ENCODE measurements around the gene GALNT17. TPM values are rescaled to one million over a fixed set of nuclear protein-coding genes. Genes with fewer than 3 reads are reported as not detected.
A peak's percentile ranks its signal among the peaks of the same experiment; 100 is the strongest.

Gene GALNT17
- total RNA-seq, 1 donor from 2014 or later = 57.9 TPM

DNA sequence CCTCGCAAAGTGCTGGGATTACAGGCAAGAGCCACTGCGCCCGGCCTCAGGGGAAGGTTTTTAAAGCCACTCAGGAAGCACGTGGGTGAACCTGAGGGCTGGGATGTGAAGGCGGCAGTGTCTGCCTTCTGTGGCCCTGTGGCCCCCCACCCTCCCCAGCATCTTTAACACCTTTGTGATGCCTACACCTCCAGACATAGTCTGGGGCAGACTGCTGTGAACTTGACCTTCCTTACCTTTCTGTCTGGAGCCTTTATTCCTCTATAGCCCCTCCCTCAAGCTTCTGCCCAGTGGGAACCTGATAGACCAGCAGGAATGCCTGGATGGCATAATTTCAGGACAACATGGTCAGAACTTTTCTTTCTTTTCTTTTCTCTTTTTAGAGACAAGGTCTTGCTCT, 550.2 kb downstream of the GALNT17 start:
- intact Hi-C loops (cut with micrococcal nuclease) = no loop called here
- ATAC-seq = no peak

DNA sequence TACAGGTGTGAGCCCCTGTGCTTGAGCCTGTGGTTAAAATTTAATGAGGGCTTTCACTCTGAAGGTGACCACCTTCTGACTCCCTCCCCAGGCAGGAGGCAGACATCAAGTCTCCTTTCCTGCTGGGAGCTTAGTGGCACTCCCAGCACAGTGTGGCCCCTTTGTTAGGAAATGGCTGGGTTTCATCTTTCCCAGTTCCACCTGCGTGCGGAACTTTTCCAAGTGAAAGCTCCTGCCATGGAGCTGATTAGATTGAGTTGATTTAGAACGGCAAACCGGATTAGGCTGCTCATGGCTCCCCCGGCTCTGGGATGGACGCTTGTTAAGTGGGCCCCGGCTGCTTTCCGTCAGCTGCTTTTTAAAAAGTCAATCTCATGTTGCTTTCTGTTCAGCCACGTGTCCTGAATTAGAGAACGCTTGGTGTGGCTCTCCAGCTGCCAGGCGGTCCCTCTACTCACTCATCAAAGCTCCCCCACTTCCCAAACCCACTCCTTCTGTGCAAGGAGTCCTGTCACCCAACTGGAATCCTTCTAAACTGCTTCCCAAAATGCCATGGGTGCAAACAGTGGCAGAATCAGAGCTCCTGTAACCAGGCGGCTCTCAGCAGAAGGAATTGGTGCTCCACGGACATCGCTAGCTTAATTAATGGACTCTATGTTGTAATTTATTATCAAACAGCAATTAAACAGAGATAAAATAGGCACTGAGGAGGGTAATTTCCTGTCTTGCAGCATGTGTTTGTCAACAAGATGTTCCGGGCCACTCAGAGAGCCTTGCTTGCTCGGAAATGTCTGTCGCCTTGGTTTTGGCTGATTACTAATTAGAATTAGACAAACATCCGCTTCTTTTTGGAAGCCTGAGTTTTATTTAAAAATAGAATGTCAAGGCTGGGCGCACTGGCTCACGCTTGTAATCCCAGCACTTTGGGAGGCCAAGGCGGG, 551.2 kb downstream of the GALNT17 start:
- ATAC-seq (no peak), DNase-seq (no peak)
- intact Hi-C loops (cut with micrococcal nuclease) = no loop called here

More for the DNA sequence above, 550.2 kb downstream of the GALNT17 start:
- DNase-seq = no peak

DNA sequence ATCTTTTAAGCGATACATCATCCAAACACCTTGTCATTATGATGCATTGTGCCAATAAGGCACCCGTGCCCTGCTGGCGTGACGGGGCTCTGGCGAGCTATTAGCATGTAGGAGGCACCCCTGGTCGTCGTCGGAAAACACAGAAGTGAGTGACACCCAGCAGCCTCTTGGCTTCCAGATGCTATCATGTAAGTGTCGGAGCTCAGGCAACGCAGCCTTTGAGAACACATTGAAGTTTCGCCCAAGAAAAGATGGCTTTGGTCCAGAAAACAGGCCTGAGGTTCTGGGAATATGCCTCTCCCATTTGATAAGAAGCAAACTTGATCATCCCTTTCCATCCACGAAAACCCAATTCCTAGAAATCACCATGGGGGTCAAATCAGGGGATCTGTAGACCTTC, 555.3 kb downstream of the GALNT17 start:
- DNase-seq (no peak), ATAC-seq (no peak)
- intact Hi-C loops (cut with micrococcal nuclease) = no loop called here

- DNase-seq (no peak), ATAC-seq (no peak)
- intact Hi-C loops (cut with micrococcal nuclease) = no loop called here
Measured at GRCh38 chr7:71687831-71688599, 556.1 kb downstream of the GALNT17 start.

- no peak for DNase-seq
- ATAC-seq = no peak
- intact Hi-C loops (cut with micrococcal nuclease) = no loop called here
Measured at GRCh38 chr7:71691538-71691937, 559.6 kb downstream of the GALNT17 start.

DNA sequence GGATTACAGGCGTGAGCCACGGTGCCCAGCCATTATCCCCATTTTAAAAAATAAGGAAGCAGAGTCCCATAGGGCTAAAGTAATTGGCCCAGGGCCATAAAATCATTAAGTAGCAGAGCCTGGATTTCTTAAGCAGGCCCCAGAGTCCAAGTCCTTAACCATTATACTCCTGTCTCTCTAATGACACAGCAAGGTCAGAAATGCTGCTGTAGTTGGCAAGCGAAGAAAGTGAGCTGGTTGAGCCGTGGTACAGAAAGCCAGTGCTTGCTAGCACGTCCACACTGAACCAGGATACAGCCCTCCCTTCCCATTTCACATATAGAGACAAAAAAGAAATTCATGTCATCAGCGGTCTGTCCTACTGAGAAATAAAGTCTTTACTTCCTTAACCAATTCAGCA, 562.7 kb downstream of the GALNT17 start:
- DNase-seq (no peak), ATAC-seq (peak; percentile 89)
- intact Hi-C loops (cut with micrococcal nuclease) = no loop called here

DNA sequence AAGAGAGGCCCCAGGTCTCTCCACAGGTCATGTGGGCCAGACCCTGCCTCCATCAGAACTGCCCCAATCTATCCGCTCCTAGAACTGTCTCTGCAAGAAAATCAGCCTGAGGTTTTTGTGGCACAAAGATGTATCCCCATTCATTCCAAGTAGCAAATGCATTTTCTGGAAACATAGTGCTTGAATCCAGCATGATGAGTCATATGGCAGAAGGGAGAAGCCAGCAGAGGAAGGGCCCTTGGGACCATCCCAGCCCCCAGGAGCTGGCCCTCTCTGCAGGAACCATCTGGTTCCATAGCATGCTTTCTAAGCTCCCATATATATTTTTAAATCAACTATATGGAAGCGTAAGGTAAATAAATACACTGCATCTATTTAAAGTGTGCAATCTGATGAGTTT, 563.2 kb downstream of the GALNT17 start:
- ATAC-seq (no peak), DNase-seq (no peak)
- intact Hi-C loops (cut with micrococcal nuclease) = no loop called here

DNA sequence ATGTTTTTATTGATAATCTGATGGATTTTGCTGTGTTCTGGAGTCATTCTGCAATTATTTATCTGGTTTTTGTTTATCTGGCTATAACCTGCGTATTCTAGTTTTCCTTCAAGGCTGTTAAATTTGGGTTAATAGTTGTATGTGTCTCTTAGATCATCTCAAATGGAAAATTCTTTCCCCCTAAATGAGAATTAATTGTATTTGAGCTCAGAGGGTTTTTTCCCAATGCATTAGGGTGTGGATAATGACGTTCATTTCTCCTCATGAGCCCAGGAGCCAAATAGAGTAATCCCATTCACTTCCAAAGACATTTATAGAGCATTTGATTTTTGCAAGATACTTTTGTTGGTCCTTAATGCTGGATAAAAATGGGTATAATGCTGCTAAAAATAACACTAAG, 564.6 kb downstream of the GALNT17 start:
- intact Hi-C loops (cut with micrococcal nuclease) = no loop called here
- ATAC-seq = no peak
- no peak for DNase-seq

DNA sequence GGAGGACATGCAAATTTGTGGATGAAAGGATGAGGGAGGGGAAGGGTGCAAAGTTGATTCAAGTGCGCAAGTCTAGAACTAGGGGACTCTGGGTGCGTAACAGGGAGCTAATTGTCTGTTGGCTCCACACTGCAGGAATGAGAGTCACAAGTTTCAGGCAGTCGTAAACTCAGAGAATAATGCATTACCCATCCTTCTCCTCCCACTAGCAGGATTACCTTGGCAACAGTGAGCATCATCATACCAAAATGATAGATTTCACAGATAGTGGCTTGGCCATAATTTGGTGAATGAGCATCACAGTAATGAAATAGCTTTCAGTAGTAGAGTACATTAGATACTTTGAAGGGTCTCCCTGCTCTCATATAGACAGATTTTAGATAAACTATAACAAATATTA, 565.5 kb downstream of the GALNT17 start:
- intact Hi-C loops (cut with micrococcal nuclease) = no loop called here
- ATAC-seq (no peak), DNase-seq (no peak)

- DNase-seq = no peak
- ATAC-seq = no peak
- intact Hi-C loops (cut with micrococcal nuclease) = no loop called here
Measured at GRCh38 chr7:71705217-71705616, 573.3 kb downstream of the GALNT17 start.

- no peak for DNase-seq
Measured at GRCh38 chr7:71705901-71706596, 574.1 kb downstream of the GALNT17 start.

DNA sequence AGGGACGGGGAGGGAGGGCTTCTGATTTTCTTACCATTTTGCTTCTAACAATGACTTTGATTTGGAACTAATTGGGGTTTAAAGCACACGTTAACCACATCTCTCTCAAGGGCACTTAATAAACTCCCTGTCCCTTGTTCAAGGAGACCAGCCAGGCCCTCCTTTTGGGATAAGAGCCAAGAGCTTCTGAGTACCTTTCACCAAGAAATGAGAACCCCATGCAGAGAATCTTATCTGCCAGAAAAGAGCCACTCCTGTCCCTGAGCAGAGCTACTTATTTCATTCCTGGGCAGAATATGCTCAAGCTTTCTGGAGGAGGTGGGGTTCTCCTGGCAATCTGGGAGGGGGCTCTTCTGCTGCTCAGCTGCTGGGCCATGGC, 574.6 kb downstream of the GALNT17 start:
- ATAC-seq = no peak
- intact Hi-C loops (cut with micrococcal nuclease) = no loop called here
- no peak for DNase-seq

More at GRCh38 chr7:71705901-71706596, 574.1 kb downstream of the GALNT17 start:
- intact Hi-C loops (cut with micrococcal nuclease) = no loop called here
- no peak for ATAC-seq

DNA sequence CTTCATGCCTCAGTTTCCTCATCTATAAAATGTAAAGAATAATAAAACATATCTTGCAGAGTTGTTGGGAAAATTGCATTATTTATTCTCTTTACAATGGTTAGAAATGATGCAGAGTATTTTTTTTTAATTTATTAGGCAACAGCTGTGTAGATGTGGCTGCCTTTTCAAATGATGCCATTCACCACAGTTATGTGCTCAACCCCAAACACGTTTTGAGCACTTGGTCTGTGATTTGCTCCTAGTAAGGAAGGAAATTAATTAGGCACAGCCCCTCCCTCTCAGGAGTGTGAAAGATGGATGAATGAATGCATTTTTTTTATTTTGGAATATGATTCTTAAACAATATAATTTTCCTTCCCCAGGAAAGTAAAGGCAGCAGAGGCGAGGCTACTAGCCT, 575.1 kb downstream of the GALNT17 start:
- no peak for DNase-seq
- intact Hi-C loops (cut with micrococcal nuclease) = no loop called here
- no peak for ATAC-seq

DNA sequence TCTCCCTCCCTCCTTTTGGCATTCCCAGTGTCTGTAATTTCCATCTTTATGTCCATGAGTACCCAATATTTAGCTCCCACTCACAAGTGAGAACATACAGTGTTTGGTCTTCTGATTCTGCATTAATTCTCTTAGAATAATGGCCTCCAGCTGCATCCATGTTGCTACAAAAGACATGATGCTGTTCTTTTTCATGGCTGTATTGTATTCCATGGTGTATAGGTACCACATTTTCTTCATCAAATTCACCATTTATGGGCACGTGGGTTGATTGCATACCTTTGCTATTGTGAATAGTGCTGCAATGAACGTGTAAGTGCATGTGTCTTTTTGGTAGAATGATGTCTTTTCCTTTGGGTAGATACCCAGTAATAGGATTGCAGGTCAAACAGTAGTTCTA, 576.8 kb downstream of the GALNT17 start:
- no peak for ATAC-seq
- intact Hi-C loops (cut with micrococcal nuclease) = no loop called here
- no peak for DNase-seq

- intact Hi-C loops (cut with micrococcal nuclease) = no loop called here
- peak; percentile 63 for ATAC-seq
- DNase-seq = no peak
Measured at GRCh38 chr7:71710442-71710841, 578.5 kb downstream of the GALNT17 start.

DNA sequence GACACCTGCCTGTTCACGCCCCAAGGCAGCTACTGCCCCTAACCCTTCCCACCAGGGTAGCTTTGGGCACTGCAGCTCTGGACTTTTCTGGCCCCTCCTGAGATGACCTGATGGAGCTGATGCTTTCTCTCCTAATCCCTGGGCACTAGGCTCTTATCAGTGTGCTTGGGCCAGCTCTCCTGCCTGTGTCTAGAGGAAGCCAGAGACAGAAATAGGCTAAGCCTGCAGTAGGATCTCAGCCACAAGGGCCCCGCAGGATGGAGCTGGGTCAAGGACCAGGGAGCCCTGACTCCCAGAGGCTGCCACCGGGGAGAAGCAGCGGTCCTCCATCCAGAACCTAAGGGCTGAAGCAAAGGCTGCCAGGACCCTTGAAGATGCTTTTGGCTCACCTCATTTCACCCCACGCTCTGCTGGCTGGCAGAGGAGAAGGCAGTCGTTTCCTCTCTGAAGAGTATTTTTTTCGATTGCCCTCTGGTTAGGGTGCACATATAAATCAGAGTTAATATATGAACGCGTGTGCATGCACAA, 580.8 kb downstream of the GALNT17 start:
- DNase-seq = no peak
- intact Hi-C loops (cut with micrococcal nuclease) = no loop called here
- peak; percentile 75 for ATAC-seq

- ATAC-seq = peak; percentile 15
Measured at GRCh38 chr7:71716690-71717089, 584.7 kb downstream of the GALNT17 start.

GRCh38 chr7:71718563-71718962, 586.6 kb downstream of the GALNT17 start:
- intact Hi-C loops (cut with micrococcal nuclease) = no loop called here
- ATAC-seq (no peak), DNase-seq (no peak)

More at GRCh38 chr7:71716690-71717089, 584.7 kb downstream of the GALNT17 start:
- intact Hi-C loops (cut with micrococcal nuclease) = no loop called here
- DNase-seq = no peak

DNA sequence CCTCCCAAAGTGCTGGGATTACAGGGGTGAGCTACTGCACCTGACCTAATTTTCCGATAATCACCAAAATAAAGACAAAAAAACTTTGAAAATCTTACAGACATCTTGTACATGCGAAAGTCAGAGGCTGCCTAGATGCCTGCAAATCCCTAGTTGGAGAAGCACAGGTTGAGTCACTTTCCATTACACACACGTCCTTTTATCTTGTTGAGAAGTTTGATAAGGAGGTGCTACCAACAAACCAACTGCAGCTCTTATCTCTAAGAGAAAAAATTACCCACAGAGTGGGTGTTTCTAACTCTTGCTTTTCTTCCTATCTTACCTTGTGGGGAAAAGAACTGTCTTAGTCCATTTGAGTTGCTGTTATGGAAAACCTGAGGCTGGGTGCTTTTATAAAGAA, 589.8 kb downstream of the GALNT17 start:
- ATAC-seq (no peak), DNase-seq (no peak)
- intact Hi-C loops (cut with micrococcal nuclease) = no loop called here

DNA sequence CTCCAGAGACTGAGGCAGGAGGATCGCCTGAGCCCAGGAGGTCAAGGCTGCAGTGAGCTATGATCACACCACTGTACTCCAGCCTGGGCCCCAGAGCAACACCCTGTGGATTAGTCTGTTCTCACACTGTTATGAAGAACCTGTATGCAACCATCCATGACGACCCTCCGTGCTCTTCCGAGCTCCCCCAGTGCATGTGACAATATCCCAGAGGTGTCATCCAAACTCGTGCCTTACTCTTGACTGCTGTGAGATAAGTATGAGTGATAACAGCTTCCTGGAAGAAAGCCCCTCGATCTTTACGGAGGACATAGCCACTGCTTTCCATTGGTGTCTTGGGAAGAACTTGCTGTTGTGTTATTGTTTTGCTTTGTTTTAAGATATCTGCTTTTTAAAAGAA, 591.9 kb downstream of the GALNT17 start:
- intact Hi-C loops (cut with micrococcal nuclease) = no loop called here
- DNase-seq (no peak), ATAC-seq (peak; percentile 50)
